PFSK-1 (cell line): Measurements from ENCODE around the gene CAP1.

ENCODE experiments used
- FOXP2 ChIP-seq: optimal IDR thresholded peaks from 2 replicates; pipeline ENCODE3; 2011; ENCODE audit warnings: borderline replicate concordance, control low read depth, inconsistent platforms; ENCODE audit not compliant: insufficient read depth; ENCODE audit errors: extremely low read length, extremely low read depth
- POLR2AphosphoS5 ChIP-seq: IDR thresholded peaks from 2 replicates; pipeline ENCODE4 v1.6.1; 2012; ENCODE audit warnings: low read depth, mild to moderate bottlenecking, control low read depth, low read length, moderate library complexity
- SIN3A ChIP-seq: IDR thresholded peaks from 2 replicates; pipeline ENCODE4 v1.6.1; 2012; ENCODE audit warnings: mild to moderate bottlenecking, low read length, moderate library complexity, borderline replicate concordance; ENCODE audit not compliant: insufficient read depth
- TAF1 ChIP-seq: IDR thresholded peaks from 2 replicates; pipeline ENCODE4 v1.6.1; 2012; ENCODE audit warnings: low read length, control low read depth, borderline replicate concordance; ENCODE audit not compliant: insufficient read depth
- TF ChIP-seq, protein P1 (sequence below), 2 experiments: IDR thresholded peaks; 2 replicates each; pipeline versions ENCODE4 v1.6.1 to v1.8.0; 2011 to 2012; ENCODE audit warnings: low read depth in 2 of 2, low read length in 2 of 2, control low read depth in 1 of 2, inconsistent platforms in 1 of 2, mild to moderate bottlenecking in 1 of 2, moderate library complexity in 1 of 2; ENCODE audit not compliant: insufficient read depth in 1 of 2

CAP1 gene

DNA sequence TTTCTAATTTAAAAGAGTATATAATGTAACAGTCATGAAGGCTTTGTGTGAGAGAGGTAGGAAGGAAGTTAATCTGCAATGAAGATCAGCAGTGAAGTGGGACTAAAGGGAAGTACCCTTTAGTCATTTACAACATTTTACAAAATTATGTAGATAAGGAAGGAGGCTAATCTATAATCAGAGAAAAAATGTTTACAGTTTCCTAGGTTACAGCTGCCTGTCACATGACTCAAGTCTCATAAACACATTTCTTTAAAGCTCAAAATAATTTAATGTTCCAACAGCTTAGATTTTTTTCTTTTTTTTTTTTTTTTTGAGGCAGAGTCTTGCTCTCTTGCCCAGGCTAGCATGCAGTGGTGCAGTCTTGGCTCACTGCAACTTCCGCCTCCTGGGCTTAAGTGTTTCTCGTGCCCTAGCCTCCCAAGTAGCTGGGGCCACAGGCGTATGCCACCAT, 26.2 kb upstream of the CAP1 start:
- TF ChIP-seq POLR2AphosphoS5: no peak
- TF ChIP-seq TAF1: no peak
- no peak for TF ChIP-seq FOXP2
- TF ChIP-seq, protein P1, sequence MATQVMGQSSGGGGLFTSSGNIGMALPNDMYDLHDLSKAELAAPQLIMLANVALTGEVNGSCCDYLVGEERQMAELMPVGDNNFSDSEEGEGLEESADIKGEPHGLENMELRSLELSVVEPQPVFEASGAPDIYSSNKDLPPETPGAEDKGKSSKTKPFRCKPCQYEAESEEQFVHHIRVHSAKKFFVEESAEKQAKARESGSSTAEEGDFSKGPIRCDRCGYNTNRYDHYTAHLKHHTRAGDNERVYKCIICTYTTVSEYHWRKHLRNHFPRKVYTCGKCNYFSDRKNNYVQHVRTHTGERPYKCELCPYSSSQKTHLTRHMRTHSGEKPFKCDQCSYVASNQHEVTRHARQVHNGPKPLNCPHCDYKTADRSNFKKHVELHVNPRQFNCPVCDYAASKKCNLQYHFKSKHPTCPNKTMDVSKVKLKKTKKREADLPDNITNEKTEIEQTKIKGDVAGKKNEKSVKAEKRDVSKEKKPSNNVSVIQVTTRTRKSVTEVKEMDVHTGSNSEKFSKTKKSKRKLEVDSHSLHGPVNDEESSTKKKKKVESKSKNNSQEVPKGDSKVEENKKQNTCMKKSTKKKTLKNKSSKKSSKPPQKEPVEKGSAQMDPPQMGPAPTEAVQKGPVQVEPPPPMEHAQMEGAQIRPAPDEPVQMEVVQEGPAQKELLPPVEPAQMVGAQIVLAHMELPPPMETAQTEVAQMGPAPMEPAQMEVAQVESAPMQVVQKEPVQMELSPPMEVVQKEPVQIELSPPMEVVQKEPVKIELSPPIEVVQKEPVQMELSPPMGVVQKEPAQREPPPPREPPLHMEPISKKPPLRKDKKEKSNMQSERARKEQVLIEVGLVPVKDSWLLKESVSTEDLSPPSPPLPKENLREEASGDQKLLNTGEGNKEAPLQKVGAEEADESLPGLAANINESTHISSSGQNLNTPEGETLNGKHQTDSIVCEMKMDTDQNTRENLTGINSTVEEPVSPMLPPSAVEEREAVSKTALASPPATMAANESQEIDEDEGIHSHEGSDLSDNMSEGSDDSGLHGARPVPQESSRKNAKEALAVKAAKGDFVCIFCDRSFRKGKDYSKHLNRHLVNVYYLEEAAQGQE (IDR thresholded peaks at IDR 0.05; ENCODE audit: insufficient read depth in 1 of 2, low read depth in 2 of 2, low read length in 2 of 2): no peak
- TF ChIP-seq SIN3A: no peak

DNA sequence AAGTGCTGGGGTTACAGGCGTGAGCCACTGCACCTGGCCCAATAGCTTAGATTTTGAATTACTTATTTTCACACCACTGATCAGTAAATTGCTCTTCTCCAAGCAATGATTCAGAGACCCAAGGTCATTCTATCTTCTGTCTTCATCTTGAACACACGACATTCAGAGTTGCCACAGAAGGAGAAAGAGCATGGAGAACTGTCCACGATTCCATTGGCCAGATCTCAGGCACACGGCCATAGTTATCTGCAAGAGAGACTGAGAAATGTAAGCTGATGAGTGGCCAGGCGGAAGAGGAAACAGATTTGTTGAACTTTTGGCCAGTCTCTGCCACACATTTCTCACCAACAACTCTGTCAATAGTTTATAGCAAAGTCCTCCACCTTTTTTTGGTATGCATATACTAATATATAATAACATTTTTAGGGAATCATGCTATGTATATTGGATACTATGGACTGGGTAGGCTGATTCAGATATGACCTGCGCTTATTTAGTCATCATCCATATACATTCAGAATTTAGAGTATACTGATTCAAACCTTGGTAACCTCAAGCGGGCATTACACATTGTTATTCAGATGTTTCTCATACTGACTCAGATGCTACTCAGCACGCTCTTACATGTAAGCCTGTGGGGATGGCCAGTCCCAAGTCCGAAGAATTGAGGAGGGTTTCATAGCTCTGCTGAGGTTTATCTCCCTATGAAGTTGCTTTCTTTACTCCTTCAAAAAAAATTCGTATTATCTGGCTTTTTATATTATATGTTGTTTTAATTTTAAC, 25.5 kb upstream of the CAP1 start:
- TF ChIP-seq, protein P1 (IDR thresholded peaks at IDR 0.05; ENCODE audit: insufficient read depth in 1 of 2, low read depth in 2 of 2, low read length in 2 of 2): no peak
- no peak for TF ChIP-seq FOXP2
- no peak for TF ChIP-seq POLR2AphosphoS5
- no peak for TF ChIP-seq SIN3A
- no peak for TF ChIP-seq TAF1

DNA sequence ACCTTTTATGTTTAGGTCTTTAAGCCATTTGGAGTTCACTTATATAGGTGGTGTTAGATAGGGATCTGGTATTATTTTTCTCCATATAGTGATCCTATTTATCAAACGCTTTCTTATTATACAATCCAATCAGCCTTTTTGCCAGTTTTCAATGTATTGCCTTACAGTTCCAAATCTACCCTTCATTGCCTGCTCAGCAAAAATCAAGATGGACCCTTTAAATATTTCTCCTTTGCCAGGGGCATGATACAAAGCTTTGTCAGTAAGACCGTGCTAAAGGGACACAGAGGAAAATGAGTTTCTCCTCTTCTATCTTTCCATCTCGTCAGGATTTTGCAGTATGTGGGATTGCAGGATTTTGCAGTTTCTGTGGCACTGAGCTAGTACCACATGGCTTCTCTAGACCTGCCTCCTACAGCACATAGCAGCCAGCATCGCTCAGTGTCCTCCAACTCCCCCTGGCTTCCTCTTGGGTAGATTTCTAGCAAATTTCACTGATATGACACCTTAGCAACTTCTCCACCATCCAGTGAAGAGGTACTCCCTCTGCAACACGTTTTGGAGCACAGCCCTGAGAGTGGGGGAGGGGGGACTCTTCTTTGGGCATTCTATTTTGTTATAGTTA, 22.5 kb upstream of the CAP1 start:
- no peak for TF ChIP-seq FOXP2
- no peak for TF ChIP-seq POLR2AphosphoS5
- TF ChIP-seq TAF1: no peak
- TF ChIP-seq SIN3A: no peak
- TF ChIP-seq, protein P1 (IDR thresholded peaks at IDR 0.05; ENCODE audit: insufficient read depth in 1 of 2, low read depth in 2 of 2, low read length in 2 of 2): no peak

GRCh38 chr1:40020447-40021085, 20.0 kb upstream of the CAP1 start:
- TF ChIP-seq, protein P1 (IDR thresholded peaks at IDR 0.05; ENCODE audit: insufficient read depth in 1 of 2, low read depth in 2 of 2, low read length in 2 of 2): no peak
- TF ChIP-seq SIN3A (no peak), TAF1 (no peak), POLR2AphosphoS5 (no peak), FOXP2 (no peak)
